HFF-Myc (cell line): Measurements from ENCODE around the gene TJP1.

Experiments used
- DNase-seq: peaks from one replicate; pipeline ENCODE4 v3.0.0-alpha.2; 2011; ENCODE audit warnings: low read depth; ENCODE audit errors: extremely low read depth
- H3K4me3 ChIP-seq: replicated peaks from 2 replicates; pipeline ENCODE4 v1.5.1; 2011; ENCODE audit warnings: low read depth, mild to moderate bottlenecking, control low read depth, low read length
- TF ChIP-seq, protein P1 (sequence below): IDR thresholded peaks from 2 replicates; pipeline ENCODE4 v1.5.1; 2012; ENCODE audit warnings: mild to moderate bottlenecking, low read depth, low read length, control low read depth; ENCODE audit errors: missing control alignments

The TJP1 gene

DNA sequence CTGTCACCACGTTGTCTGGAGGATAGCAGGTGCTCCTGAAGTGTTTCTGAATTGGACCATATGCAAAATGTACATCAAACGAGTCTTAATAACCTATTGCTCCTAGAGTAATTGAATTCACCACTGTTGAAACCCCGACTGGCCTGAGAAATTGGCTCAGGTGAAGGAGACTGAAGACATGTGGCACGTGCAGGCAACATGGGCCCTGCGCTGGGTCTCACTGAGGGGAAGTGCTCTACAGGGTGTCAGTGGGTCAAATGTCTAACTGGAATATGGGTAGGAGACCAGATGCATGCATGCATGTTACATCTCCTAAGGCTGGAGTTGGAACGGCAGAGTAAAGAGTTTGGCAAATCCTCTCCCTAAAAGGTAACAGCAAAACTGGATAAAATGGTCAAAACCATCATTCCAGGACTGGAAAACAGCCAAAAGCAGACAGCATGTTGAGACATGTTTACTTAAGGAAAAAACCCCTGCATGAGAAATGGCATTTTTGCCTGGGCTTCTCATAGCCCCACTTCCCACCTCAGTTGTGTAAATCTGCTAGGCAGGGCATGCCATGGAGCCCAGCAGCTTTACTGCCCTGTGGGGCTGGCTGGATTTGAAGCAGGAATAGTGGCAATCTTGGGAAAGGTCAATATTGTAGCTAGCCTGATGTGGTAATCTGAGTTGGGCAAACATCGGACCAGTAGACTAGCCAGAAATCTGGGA is 131.3 kb downstream of the TJP1 start:
- no peak overlapping the region for H3K4me3 ChIP-seq
- TF ChIP-seq, protein P1, sequence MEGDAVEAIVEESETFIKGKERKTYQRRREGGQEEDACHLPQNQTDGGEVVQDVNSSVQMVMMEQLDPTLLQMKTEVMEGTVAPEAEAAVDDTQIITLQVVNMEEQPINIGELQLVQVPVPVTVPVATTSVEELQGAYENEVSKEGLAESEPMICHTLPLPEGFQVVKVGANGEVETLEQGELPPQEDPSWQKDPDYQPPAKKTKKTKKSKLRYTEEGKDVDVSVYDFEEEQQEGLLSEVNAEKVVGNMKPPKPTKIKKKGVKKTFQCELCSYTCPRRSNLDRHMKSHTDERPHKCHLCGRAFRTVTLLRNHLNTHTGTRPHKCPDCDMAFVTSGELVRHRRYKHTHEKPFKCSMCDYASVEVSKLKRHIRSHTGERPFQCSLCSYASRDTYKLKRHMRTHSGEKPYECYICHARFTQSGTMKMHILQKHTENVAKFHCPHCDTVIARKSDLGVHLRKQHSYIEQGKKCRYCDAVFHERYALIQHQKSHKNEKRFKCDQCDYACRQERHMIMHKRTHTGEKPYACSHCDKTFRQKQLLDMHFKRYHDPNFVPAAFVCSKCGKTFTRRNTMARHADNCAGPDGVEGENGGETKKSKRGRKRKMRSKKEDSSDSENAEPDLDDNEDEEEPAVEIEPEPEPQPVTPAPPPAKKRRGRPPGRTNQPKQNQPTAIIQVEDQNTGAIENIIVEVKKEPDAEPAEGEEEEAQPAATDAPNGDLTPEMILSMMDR, result no peak
- no peak for DNase-seq

GRCh38 chr15:29689287-29689986 is 132.8 kb downstream of the TJP1 start:
- H3K4me3 ChIP-seq, result no peak overlapping the region
- DNase-seq, result no peak
- TF ChIP-seq, protein P1, result no peak

DNA sequence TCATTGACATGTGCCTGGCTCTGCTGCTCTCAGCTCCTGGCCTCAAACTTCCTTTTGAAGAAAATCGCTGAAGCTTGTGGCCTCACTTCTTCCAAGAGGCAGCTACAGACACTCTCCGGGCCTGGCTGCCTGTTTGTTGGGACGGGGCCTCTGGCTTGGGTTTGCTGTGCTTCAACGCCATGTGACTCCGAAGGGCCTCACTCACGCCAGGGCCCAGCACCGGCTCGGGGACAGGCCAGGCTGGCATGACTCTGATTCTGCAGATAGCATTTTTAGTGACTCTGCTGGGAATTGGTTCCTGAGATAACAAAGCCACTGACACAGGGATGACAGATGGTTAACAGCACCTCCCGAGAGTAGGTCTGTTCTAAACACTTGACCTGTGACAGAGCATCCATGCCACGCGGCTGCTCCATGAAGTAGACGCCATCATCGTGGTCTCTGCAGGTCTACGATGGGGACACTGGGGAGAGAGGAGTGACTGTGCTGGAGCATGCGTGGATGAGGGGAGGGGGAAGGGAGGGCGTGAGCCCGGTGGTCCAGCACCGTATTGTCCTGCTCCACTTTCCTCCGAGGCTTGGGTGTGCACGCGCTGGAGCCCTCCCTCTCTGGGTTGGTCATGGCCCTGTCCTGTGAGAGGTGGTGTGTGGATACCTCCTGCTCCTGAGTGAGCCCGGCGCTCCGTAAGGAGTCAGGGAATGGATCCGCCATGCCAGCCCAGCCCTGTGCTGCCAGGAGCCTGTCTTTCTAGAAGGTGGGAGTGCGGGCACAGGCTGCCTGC is 133.6 kb downstream of the TJP1 start:
- H3K4me3 ChIP-seq, result no peak overlapping the region

DNA sequence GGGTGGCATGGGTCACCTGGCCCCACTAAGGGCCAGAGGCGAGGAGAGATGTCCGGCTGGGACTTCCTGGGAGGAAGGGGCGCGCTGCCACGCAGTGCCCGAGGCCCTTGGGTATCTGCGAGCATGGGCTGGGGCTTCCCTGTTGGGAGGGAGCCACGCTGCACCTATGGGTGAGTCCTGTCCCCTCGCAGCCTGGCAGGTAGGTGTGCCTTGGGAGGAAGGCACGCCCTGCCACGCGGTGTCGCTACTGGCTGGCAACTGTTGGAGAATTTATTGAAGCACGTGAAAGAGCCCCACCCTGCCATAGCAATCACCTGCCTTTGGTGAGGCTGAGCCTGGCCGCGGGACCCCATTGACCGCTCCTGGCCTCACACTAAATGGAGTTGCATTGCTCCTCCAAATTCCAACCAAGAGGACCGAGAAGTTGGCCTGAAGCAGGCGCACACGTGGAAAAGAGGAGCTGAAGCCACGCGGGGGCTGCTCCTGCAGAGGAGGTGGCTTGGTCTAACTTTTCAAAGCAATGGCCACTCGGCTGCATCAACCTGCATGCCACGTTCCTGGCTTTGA is 134.2 kb downstream of the TJP1 start:
- TF ChIP-seq, protein P1, result no peak
- H3K4me3 ChIP-seq, result no peak overlapping the region
- no peak for DNase-seq

More for the DNA sequence above, 133.6 kb downstream of the TJP1 start:
- TF ChIP-seq, protein P1, result no peak
- DNase-seq, result no peak

DNA sequence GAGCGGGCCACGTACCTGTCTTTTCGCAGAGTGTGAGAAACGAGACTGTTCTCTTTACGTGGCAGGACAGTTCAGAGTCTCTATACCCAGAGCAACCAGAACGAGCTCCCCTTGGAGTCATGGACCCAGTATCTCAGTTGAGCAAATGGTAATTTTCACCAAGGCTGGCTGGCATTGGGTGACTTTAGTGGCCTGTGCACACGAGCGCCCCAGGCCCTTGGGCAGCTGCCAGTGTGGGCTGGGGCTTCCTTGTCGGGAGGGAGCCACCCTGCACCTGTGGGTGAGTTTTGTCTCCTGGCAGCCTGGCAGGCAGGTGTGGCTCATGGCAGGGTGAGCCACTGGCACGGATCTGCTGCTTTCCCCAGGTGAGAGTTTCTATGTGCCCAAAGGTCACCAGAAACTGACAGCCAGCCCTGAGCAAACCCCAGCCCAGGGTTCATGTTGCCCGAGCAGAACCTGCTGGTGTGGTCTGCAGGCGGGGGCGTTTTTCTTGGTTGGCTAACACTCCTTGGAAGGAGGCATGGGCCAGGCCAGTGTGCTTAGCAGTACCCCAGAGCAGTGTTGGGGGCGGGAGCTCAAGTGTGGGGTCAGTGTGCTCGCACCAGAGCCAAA is 135.0 kb downstream of the TJP1 start:
- no peak for DNase-seq
- H3K4me3 ChIP-seq, result no peak overlapping the region
- TF ChIP-seq, protein P1, result no peak

DNA sequence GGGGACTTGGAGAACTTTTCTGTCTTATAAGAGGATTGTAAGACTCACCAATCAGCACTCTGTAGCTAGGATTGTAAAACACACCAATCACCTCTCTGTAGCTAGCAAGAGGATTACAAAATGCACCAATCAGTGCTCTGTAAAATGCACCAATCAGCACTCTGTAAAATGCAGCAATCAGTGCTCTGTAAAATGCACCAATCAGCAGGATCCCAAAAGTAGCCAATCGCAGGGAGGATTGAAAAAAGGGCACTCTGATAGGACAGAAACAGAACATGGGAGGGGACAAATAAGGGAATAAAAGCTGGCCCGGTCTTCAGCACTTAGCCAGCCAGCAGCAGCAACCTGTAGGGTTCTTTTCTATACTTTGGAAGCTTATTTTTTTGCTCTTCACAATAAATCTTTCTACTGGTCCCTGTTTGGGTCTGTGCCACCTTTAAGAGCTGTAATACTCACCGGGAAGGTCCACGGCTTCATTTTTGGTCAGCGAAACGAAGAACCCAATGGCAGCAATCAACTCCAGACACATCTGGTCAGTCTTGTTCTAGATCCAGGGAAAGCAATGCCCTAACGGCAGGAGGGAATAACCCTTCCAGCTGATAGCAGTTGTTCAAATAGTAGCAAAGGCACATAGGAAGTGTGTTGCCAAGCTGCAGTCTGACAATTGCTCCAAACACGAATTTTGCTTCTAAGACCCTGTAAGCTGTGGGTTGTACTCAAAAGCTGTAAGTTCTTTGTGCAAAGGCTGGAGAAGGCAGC is 135.6 kb downstream of the TJP1 start:
- TF ChIP-seq, protein P1, result no peak
- no peak overlapping the region for H3K4me3 ChIP-seq
- no peak for DNase-seq
